ENCODE results near the gene DNAJC7.

DNAJC7 gene

GRCh38 chr17:41970901-41971331 lies 46.3 kb downstream of the DNAJC7 start:
- DNase-seq (ENCODE audit: low read depth): no peak
- no peak overlapping the region for H3K4me3 ChIP-seq (ENCODE audit: low read depth, low read length)
- no peak for TF ChIP-seq CTCF (IDR thresholded peaks at IDR 0.05; ENCODE audit: low read depth, low read length, missing control alignments)

GRCh38 chr17:41968676-41969075 lies 48.6 kb downstream of the DNAJC7 start:
- no peak for TF ChIP-seq CTCF (IDR thresholded peaks at IDR 0.05; ENCODE audit: low read depth, low read length, missing control alignments)
- DNase-seq (ENCODE audit: low read depth): no peak
- H3K4me3 ChIP-seq (ENCODE audit: low read depth, low read length): no peak overlapping the region

- no peak for DNase-seq (ENCODE audit: low read depth)
- no peak overlapping the region for H3K4me3 ChIP-seq (ENCODE audit: low read depth, low read length)
- no peak for TF ChIP-seq CTCF (IDR thresholded peaks at IDR 0.05; ENCODE audit: low read depth, low read length, missing control alignments)
These were observed 49.2 kb downstream of the DNAJC7 start for GRCh38 chr17:41967921-41968578.

- no peak for TF ChIP-seq CTCF (IDR thresholded peaks at IDR 0.05; ENCODE audit: low read depth, low read length, missing control alignments)
- H3K4me3 ChIP-seq (ENCODE audit: low read depth, low read length): peak overlapping the region; percentile 85
- DNase-seq (ENCODE audit: low read depth): no peak
These were observed 49.9 kb downstream of the DNAJC7 start for GRCh38 chr17:41967141-41967920.

GRCh38 chr17:41966463-41967140 lies 50.6 kb downstream of the DNAJC7 start, which contains the start of gene CNP:
Gene CNP (plus strand): TSS chr17:41966795. CDS start chr17:41966885, 90 bp downstream.
- no peak for TF ChIP-seq CTCF (IDR thresholded peaks at IDR 0.05; ENCODE audit: low read depth, low read length, missing control alignments)
- DNase-seq (ENCODE audit: low read depth): peak; percentile 55
- peak within 1 kb of the TSS; percentile 85 for H3K4me3 ChIP-seq (ENCODE audit: low read depth, low read length)

- no peak for DNase-seq (ENCODE audit: low read depth)
- H3K4me3 ChIP-seq (ENCODE audit: low read depth, low read length): peak overlapping the region; percentile 85
- TF ChIP-seq CTCF (IDR thresholded peaks at IDR 0.05; ENCODE audit: low read depth, low read length, missing control alignments): no peak
These were observed 51.4 kb downstream of the DNAJC7 start for GRCh38 chr17:41965694-41966462.

All from GM12864 (cell line).